Kidney (tissue), 14 donors: ENCODE results near the gene CUEDC2. TPM values are rescaled to one million over a fixed set of nuclear protein-coding genes. Genes with fewer than 3 reads are reported as not detected.

ENCODE experiments used
- DNase-seq, 5 donors: peaks; one replicate each; pipeline ENCODE4 v3.0.0-alpha.2; 2013 to 2020
- FAIRE-seq: peaks from 2 replicates; lab custom pipeline; 2012; peaks lifted over from hg19 to GRCh38; lab: Jason Lieb, UNC
- H3K27ac ChIP-seq, 2 donors: one replicate each; pipeline ENCODE4 v1.7.0; 2013; ENCODE audit warnings: low read depth in 2 of 2, low read length in 2 of 2, inconsistent platforms in 1 of 2
- H3K27me3 ChIP-seq: one replicate; pipeline ENCODE4 v1.7.1; 2013; ENCODE audit warnings: low read length, inconsistent platforms; ENCODE audit not compliant: control insufficient read depth, insufficient read depth
- H3K36me3 ChIP-seq, 3 donors: one replicate each; pipeline versions ENCODE4 v1.7.0 to v1.7.1; 2013; ENCODE audit warnings: low read length in 3 of 3, control low read depth in 1 of 3, inconsistent platforms in 1 of 3; ENCODE audit not compliant: insufficient read depth in 3 of 3, control insufficient read depth in 2 of 3
- H3K4me1 ChIP-seq, 3 donors: one replicate each; pipeline versions ENCODE4 v1.7.0 to v1.7.1; 2013; ENCODE audit warnings: low read length in 3 of 3, inconsistent platforms in 1 of 3, low read depth in 1 of 3; ENCODE audit not compliant: control insufficient read depth in 2 of 3, insufficient read depth in 2 of 3
- H3K4me3 ChIP-seq, 3 donors: one replicate each; pipeline versions ENCODE4 v1.7.0 to v1.8.1; 2013; ENCODE audit warnings: low read length in 3 of 3, control low read depth in 1 of 3, inconsistent platforms in 1 of 3
- H3K9ac ChIP-seq, 3 donors: one replicate each; pipeline versions ENCODE4 v1.7.0 to v1.7.1; 2013; ENCODE audit warnings: low read length in 3 of 3, control low read depth in 1 of 3, inconsistent platforms in 1 of 3
- H3K9me3 ChIP-seq, 3 donors: one replicate each; pipeline versions ENCODE4 v1.7.0 to v1.7.1; 2013; ENCODE audit warnings: low read length in 3 of 3, control low read depth in 1 of 3, inconsistent platforms in 1 of 3; ENCODE audit not compliant: control insufficient read depth in 2 of 3, insufficient read depth in 1 of 3
- intact Hi-C: fragments of 100-400 bp; cut with DNase I; formaldehyde crosslinking; loops from one replicate; pipeline ENCODE4 v1.11.1; 2022
- polyA plus RNA-seq: library from polyadenylated mRNA; stranded (reverse); fragments of 350-450 nt; fragmentation: Illumina TruSeq; extraction: RNeasy Lipid Tissue Mini Kit (QIAGEN cat#74804); gene quantifications from one replicate; pipeline ENCODE4 v1.2.3, GENCODE V29; 2014; ENCODE audit warnings: low read depth, low replicate concordance; ENCODE audit not compliant: insufficient read depth
- total RNA-seq: library from RNA; stranded (reverse); fragmentation: NEBNext Ultra II Directional; extraction: Animal tissue kit (Norgen Biotek cat#: 25700); gene quantifications from one replicate; pipeline ENCODE4 v1.2.1, GENCODE V29; 2021
- TF ChIP-seq, protein P1 (sequence below): IDR thresholded peaks from 3 replicates; pipeline ENCODE4 v1.5.1; 2012; ENCODE audit warnings: mild to moderate bottlenecking, moderate library complexity, borderline replicate concordance; ENCODE audit not compliant: insufficient read depth; ENCODE audit errors: extremely low read depth
- donor health status: control.
- donor health status: control.
- donor health status: control.
- donor health status: control.
- donor health status: control.
- donor health status: DM: yes; HTN: yes; CAD: no.
- donor health status: Normal renal cell carcinoma (clear cell type).

CUEDC2 gene
- total and polyA plus RNA-seq, 2 donors from 2014 or later = 50.9 to 117 TPM

DNA sequence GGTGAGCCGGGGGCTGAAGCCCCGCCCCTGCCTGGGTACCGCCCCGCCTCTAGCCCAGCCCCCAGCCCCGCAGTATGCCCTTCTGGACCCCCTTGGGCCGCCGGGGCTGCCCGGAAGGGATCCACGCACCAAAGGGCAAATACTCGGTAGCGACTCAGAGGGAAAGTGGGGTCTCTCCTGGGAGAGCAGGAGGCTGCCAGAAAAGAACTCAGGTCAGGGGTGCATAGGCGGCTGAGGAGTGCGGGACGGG is 10.9 kb downstream of the CUEDC2 start:
- peaks cover 0 to 11% (median 0%) of the 10 kb centered on the region in 3 donors for H3K36me3 ChIP-seq
- FAIRE-seq = no peak
- H3K27ac ChIP-seq = peak overlapping the region; percentile 80 to 93
- intact Hi-C loops = no loop called here
- no peaks in the 10 kb centered on the region for H3K9me3 ChIP-seq
- no peak for DNase-seq
- H3K9ac ChIP-seq = peak overlapping the region; percentile 30 to 81 (median 74)
- H3K27me3 ChIP-seq = peaks cover 3% of the 10 kb centered on the region
- peak overlapping the region; percentile 78 to 98 (median 96) for H3K4me3 ChIP-seq
- peaks cover 0 to 29% (median 11%) of the 10 kb centered on the region in 3 donors for H3K4me1 ChIP-seq
- TF ChIP-seq, protein P1, sequence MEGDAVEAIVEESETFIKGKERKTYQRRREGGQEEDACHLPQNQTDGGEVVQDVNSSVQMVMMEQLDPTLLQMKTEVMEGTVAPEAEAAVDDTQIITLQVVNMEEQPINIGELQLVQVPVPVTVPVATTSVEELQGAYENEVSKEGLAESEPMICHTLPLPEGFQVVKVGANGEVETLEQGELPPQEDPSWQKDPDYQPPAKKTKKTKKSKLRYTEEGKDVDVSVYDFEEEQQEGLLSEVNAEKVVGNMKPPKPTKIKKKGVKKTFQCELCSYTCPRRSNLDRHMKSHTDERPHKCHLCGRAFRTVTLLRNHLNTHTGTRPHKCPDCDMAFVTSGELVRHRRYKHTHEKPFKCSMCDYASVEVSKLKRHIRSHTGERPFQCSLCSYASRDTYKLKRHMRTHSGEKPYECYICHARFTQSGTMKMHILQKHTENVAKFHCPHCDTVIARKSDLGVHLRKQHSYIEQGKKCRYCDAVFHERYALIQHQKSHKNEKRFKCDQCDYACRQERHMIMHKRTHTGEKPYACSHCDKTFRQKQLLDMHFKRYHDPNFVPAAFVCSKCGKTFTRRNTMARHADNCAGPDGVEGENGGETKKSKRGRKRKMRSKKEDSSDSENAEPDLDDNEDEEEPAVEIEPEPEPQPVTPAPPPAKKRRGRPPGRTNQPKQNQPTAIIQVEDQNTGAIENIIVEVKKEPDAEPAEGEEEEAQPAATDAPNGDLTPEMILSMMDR = no peak

DNA sequence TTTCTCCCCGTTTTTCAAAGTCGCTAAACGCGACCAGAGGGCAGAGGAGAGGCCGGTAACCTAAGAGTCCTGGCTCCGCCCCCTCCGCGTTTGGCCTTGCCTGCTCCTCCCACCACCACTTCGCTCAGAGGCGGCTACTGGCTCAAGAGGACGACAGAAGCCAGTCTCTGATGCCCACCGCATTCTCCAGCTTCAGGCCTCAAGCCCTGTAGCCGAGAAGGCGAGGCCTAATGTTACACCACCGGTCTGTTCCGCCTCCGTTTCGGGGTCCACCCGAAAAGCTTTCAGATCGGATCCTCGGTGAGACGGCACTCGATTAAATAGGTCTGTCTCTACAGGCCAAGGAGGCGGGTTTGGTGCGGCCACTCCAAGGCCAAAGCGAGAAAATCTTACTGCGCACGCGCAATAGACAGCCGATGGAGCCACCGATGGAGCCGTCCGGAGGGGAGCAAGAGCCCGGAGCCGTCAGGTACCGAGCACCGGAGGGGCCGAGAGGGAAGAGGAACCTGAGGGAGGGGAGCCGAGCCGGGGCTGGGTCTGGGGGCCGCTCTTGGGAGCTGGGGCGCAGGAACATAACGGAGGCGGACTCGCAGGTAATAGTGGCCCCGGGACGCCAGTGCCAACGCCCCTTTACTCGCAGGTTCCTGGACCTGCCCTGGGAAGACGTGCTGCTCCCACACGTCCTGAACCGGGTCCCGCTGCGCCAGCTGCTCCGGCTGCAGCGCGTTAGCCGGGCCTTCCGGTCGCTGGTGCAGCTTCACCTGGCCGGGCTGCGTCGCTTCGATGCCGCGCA is 11.5 kb downstream of the CUEDC2 start, which contains the start of gene FBXL15:
Gene FBXL15 (plus strand): TSS at position 123 of the 793 bp plus-strand sequence. CDS start 294 bp downstream, at position 417.
- H3K27ac ChIP-seq = peak within 1 kb of the TSS; percentile 80 to 93
- H3K4me1 ChIP-seq = peaks cover 0 to 29% (median 11%) of the 10 kb centered on the region in 3 donors
- peak within 1 kb of the TSS; percentile 78 to 98 (median 96) for H3K4me3 ChIP-seq
- FAIRE-seq (no peak), DNase-seq (peak; percentile 97 to 99 (median 99))
- H3K36me3 ChIP-seq = peaks cover 0 to 11% (median 0%) of the 10 kb centered on the region in 3 donors
- intact Hi-C loops = no loop called here
- TF ChIP-seq, protein P1 = no peak
- peak within 1 kb of the TSS; percentile 81 to 95 (median 89) for H3K9ac ChIP-seq
- H3K9me3 ChIP-seq = no peaks in the 10 kb centered on the region
- H3K27me3 ChIP-seq = peaks cover 3% of the 10 kb centered on the region

DNA sequence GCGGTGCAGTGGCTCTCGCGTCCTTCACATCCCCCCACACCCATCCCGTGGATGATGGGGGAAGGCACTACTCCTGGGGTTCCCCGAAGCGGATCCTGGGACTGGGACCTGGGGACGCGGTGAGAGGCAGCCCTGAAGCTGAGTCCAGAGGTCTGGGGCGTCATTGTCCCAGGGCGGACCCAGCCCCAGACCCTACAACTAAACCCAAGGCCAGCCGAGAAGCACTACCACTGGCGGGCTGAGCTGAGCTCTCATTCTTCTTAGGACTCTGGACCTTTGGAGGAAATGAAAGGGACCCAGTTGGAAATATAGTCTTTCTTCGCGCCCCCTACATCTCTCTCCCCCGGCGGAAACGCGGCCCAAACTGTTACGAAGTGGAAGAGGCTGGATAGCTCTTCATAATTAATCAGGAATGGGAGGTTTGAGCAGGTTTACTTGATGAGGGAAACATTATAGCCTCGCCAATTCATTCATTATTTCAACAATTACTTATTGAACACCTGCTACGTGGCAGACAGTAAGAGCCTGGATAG is 12.1 kb downstream of the CUEDC2 start:
- FAIRE-seq (no peak), DNase-seq (peak in 1 of 5 donors; percentile 68)
- no peaks in the 10 kb centered on the region for H3K9me3 ChIP-seq
- peaks cover 3% of the 10 kb centered on the region for H3K27me3 ChIP-seq
- peaks cover 0 to 11% (median 0%) of the 10 kb centered on the region in 3 donors for H3K36me3 ChIP-seq
- intact Hi-C loops = no loop called here
- H3K9ac ChIP-seq = peak overlapping the region; percentile 63 to 95 (median 89)
- TF ChIP-seq, protein P1 = no peak
- H3K4me3 ChIP-seq = peak overlapping the region; percentile 78 to 98 (median 96)
- H3K27ac ChIP-seq = peak overlapping the region; percentile 80 to 93
- H3K4me1 ChIP-seq = peaks cover 0 to 29% (median 11%) of the 10 kb centered on the region in 3 donors
